PFSK-1 (cell line): ENCODE data around the gene CNGB1.

Source experiments
- FOXP2 ChIP-seq: optimal IDR thresholded peaks from 2 replicates; pipeline ENCODE3; 2011; ENCODE audit warnings: borderline replicate concordance, control low read depth, inconsistent platforms; ENCODE audit not compliant: insufficient read depth; ENCODE audit errors: extremely low read length, extremely low read depth
- POLR2AphosphoS5 ChIP-seq: IDR thresholded peaks from 2 replicates; pipeline ENCODE4 v1.6.1; 2012; ENCODE audit warnings: low read depth, mild to moderate bottlenecking, control low read depth, low read length, moderate library complexity
- REST ChIP-seq, 2 experiments: IDR thresholded peaks; 2 replicates each; pipeline versions ENCODE4 v1.6.1 to v1.8.0; 2011 to 2012; ENCODE audit warnings: low read depth in 2 of 2, low read length in 2 of 2, control low read depth in 1 of 2, inconsistent platforms in 1 of 2, mild to moderate bottlenecking in 1 of 2, moderate library complexity in 1 of 2; ENCODE audit not compliant: insufficient read depth in 1 of 2
- SIN3A ChIP-seq: IDR thresholded peaks from 2 replicates; pipeline ENCODE4 v1.6.1; 2012; ENCODE audit warnings: mild to moderate bottlenecking, low read length, moderate library complexity, borderline replicate concordance; ENCODE audit not compliant: insufficient read depth
- TAF1 ChIP-seq: IDR thresholded peaks from 2 replicates; pipeline ENCODE4 v1.6.1; 2012; ENCODE audit warnings: low read length, control low read depth, borderline replicate concordance; ENCODE audit not compliant: insufficient read depth

DNA sequence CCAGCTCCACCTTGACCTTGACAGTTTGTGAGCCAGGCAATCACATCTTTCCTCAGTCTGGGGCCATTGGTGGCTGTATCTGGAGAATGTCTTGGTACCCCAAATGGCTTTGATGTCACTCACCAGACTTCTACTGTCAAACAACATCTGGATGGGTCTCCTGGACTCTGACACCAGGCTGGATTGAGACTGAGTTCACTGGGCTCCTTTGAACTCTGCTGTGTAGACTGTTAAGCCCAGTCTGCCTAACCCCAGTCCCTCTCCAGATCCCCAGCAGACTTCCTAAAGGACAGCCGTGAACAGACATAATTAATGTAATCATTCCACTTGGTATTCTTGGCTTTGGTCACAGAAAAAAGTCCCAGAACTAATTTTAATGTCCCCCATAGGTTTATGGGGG lies 84.5 kb downstream of the CNGB1 start:
- TF ChIP-seq POLR2AphosphoS5 (no peak), FOXP2 (no peak), TAF1 (no peak), REST (IDR thresholded peaks at IDR 0.05; ENCODE audit: insufficient read depth in 1 of 2, low read depth in 2 of 2, low read length in 2 of 2) (no peak), SIN3A (no peak)
